T-helper 1 cell treated with Interleukin-12 subunit alpha and Interleukin-12 subunit beta and Interleukin-4 antibody, amounts not matched to agents 30 ng/mL and 1 ng/mL, for 36 hours (primary cell): ENCODE results near the gene BTNL8. TPM values are rescaled to one million over a fixed set of nuclear protein-coding genes. Genes with fewer than 3 reads are reported as not detected.

Source experiments
- intact Hi-C: fragments of 100-400 bp; cut with micrococcal nuclease; formaldehyde crosslinking; loops from one replicate; pipeline ENCODE4 v1.15.1; 2024
- total RNA-seq: library from RNA; stranded (reverse); gene quantifications from 2 replicates; pipeline ENCODE4 v1.2.3, GENCODE V29; 2022

BTNL8 gene
- not detected in 2 replicates for total RNA-seq

GRCh38 chr5:180898621-180899246, at the start of gene BTNL8:
Gene BTNL8 (plus strand): TSS chr5:180899159. CDS start chr5:180899311, 152 bp downstream.
- intact Hi-C loops: no loop called here

- intact Hi-C loops: no loop called here
Measured at GRCh38 chr5:180849827-180850226, 49.1 kb upstream of the BTNL8 start.

- intact Hi-C loops: no loop called here
Measured at GRCh38 chr5:180850434-180851078, 48.4 kb upstream of the BTNL8 start.

GRCh38 chr5:180852495-180852894, 46.5 kb upstream of the BTNL8 start:
- intact Hi-C loops: no loop called here

- intact Hi-C loops: no loop called here
Measured at GRCh38 chr5:180853121-180853847, 45.7 kb upstream of the BTNL8 start.

- intact Hi-C loops: no loop called here
Measured at GRCh38 chr5:180853848-180854176, 45.1 kb upstream of the BTNL8 start.

- intact Hi-C loops: no loop called here
Measured at GRCh38 chr5:180858586-180858985, 40.4 kb upstream of the BTNL8 start.

GRCh38 chr5:180860273-180860886, 38.6 kb upstream of the BTNL8 start:
- intact Hi-C loops: loop anchor here (1.0 to 5.0 kb wide), 8 partner anchors 28 to 1302 kb away; partner anchors contain the start of genes CANX, CNOT6, MAPK9 and RACK1

- intact Hi-C loops: loop anchor here (1.0 to 5.0 kb wide), 14 partner anchors 8 to 1302 kb away; partner anchors contain the start of genes CANX, CNOT6, MAPK9 and MGAT1
Measured at GRCh38 chr5:180860887-180861822, 37.8 kb upstream of the BTNL8 start, which contains the start of gene ZFP62. Gene ZFP62 (minus strand): TSS chr5:180861276. CDS start chr5:180861219, 57 bp downstream.

- intact Hi-C loops: loop anchor here (5.0 kb wide), 2 partner anchors 310 to 380 kb away; partner anchors contain the start of gene RACK1
Measured at GRCh38 chr5:180862645-180863044, 36.3 kb upstream of the BTNL8 start.

- intact Hi-C loops: no loop called here
Measured at GRCh38 chr5:180865981-180866695, 32.8 kb upstream of the BTNL8 start.

- intact Hi-C loops: no loop called here
Measured at GRCh38 chr5:180866985-180867384, 32.0 kb upstream of the BTNL8 start.

GRCh38 chr5:180868960-180869359, 30.0 kb upstream of the BTNL8 start:
- intact Hi-C loops: loop anchor here (1.0 to 2.0 kb wide), 3 partner anchors 8 to 290 kb away; partner anchors contain the start of gene ZFP62

GRCh38 chr5:180869587-180869986, 29.4 kb upstream of the BTNL8 start:
- intact Hi-C loops: loop anchor here (1.0 to 2.0 kb wide), 3 partner anchors 8 to 289 kb away; partner anchors contain the start of gene ZFP62

GRCh38 chr5:180870276-180871068, 28.5 kb upstream of the BTNL8 start:
- intact Hi-C loops: no loop called here

- intact Hi-C loops: no loop called here
Measured at GRCh38 chr5:180872419-180872818, 26.5 kb upstream of the BTNL8 start.

- intact Hi-C loops: no loop called here
Measured at GRCh38 chr5:180873615-180874520, 25.1 kb upstream of the BTNL8 start.
